GM18499 (cell line): ENCODE measurements around the gene PTPRK.
A peak's percentile ranks its signal among the peaks of the same experiment; 100 is the strongest.

Experiments
- ATAC-seq: cut with Tn5 transposase; IDR thresholded peaks from one replicate; pipeline ENCODE4 v1.9.1; 2021; ENCODE audit warnings: moderate number of reproducible peaks; ENCODE audit not compliant: insufficient read depth, unreplicated experiment

PTPRK gene

GRCh38 chr6:128520436-128521281, at the start of gene PTPRK:
TSS of gene PTPRK (minus strand) at chr6:128520599. CDS start at chr6:128520358, 241 bp downstream.
- ATAC-seq = peak; percentile 78

GRCh38 chr6:128567029-128567428, 46.6 kb upstream of the PTPRK start:
- ATAC-seq = no peak

- ATAC-seq = no peak
Measured at GRCh38 chr6:128560966-128561365, 40.6 kb upstream of the PTPRK start.

GRCh38 chr6:128558924-128559323, 38.5 kb upstream of the PTPRK start:
- no peak for ATAC-seq

- no peak for ATAC-seq
Measured at GRCh38 chr6:128558021-128558420, 37.6 kb upstream of the PTPRK start.

GRCh38 chr6:128557081-128557480, 36.7 kb upstream of the PTPRK start:
- ATAC-seq = no peak

GRCh38 chr6:128554302-128554701, 33.9 kb upstream of the PTPRK start:
- ATAC-seq = no peak

- ATAC-seq = no peak
Measured at GRCh38 chr6:128541261-128541660, 20.9 kb upstream of the PTPRK start.

GRCh38 chr6:128538763-128539162, 18.4 kb upstream of the PTPRK start:
- no peak for ATAC-seq

GRCh38 chr6:128532827-128533226, 12.4 kb upstream of the PTPRK start:
- ATAC-seq = no peak

- ATAC-seq = no peak
Measured at GRCh38 chr6:128532136-128532535, 11.7 kb upstream of the PTPRK start.

GRCh38 chr6:128531696-128532095, 11.3 kb upstream of the PTPRK start:
- ATAC-seq = no peak

GRCh38 chr6:128528241-128528640, 7.8 kb upstream of the PTPRK start:
- no peak for ATAC-seq

GRCh38 chr6:128527375-128527774, 7.0 kb upstream of the PTPRK start:
- ATAC-seq = no peak

- ATAC-seq = no peak
Measured at GRCh38 chr6:128526152-128526914, 5.9 kb upstream of the PTPRK start.

- ATAC-seq = no peak
Measured at GRCh38 chr6:128525406-128525805, 5.0 kb upstream of the PTPRK start.

GRCh38 chr6:128521282-128521632, 858 bp upstream of the PTPRK start:
- no peak for ATAC-seq

- ATAC-seq = peak; percentile 0
Measured at GRCh38 chr6:128519931-128520435, 416 bp downstream of the PTPRK start.

GRCh38 chr6:128519132-128519930, 1.1 kb downstream of the PTPRK start:
- no peak for ATAC-seq

GRCh38 chr6:128518434-128519131, 1.8 kb downstream of the PTPRK start:
- no peak for ATAC-seq
